MM.1S (cell line): ENCODE measurements around the gene ADPRH.

Source experiments
- DNase-seq: peaks from one replicate; pipeline ENCODE4 v3.0.0-alpha.2; 2015
- H2AFZ ChIP-seq: fragments of 300-600 bp; sonication (generic); 2 replicates; pipeline ENCODE4 v1.6.0; 2016; ENCODE audit warnings: antibody characterized with exemption, low read length
- H3F3A ChIP-seq: fragments of 300-600 bp; sonication (generic); 2 replicates; pipeline ENCODE4 v1.6.1; 2016; ENCODE audit warnings: mild to moderate bottlenecking, antibody characterized with exemption, low read length, moderate library complexity, mixed read lengths; ENCODE audit not compliant: insufficient read depth
- H3K27ac ChIP-seq: fragments of 300-600 bp; sonication (generic); 2 replicates; pipeline ENCODE4 v1.5.1; 2016; ENCODE audit warnings: mild to moderate bottlenecking, low read length
- H3K27me3 ChIP-seq: fragments of 300-600 bp; sonication (generic); replicated peaks from 2 replicates; pipeline ENCODE4 v1.6.0; 2016; ENCODE audit warnings: low read length; ENCODE audit not compliant: insufficient read depth
- H3K36me3 ChIP-seq: fragments of 300-600 bp; sonication (generic); replicated peaks from 2 replicates; pipeline ENCODE4 v1.6.1; 2016; ENCODE audit warnings: mild to moderate bottlenecking, low read length, mixed read lengths; ENCODE audit not compliant: insufficient read depth
- H3K4me1 ChIP-seq: fragments of 300-600 bp; sonication (generic); 2 replicates; pipeline ENCODE4 v1.6.1; 2016; ENCODE audit warnings: low read length, mixed read lengths
- H3K4me2 ChIP-seq: fragments of 300-600 bp; sonication (generic); 2 replicates; pipeline ENCODE4 v1.6.0; 2016; ENCODE audit warnings: low read depth, low read length
- H3K4me3 ChIP-seq: fragments of 300-600 bp; sonication (generic); 2 replicates; pipeline ENCODE4 v1.5.1; 2016; ENCODE audit warnings: low read length, mixed read lengths
- H3K79me2 ChIP-seq: fragments of 300-600 bp; sonication (generic); 2 replicates; pipeline ENCODE4 v1.6.1; 2016; ENCODE audit warnings: mixed run types, low read length, mixed read lengths
- H3K9ac ChIP-seq: fragments of 300-600 bp; sonication (generic); 2 replicates; pipeline ENCODE4 v1.6.1; 2016; ENCODE audit warnings: low read length, mixed read lengths
- H3K9me2 ChIP-seq: fragments of 300-600 bp; sonication (generic); replicated peaks from 2 replicates; pipeline ENCODE4 v1.6.1; 2016; ENCODE audit warnings: mild to moderate bottlenecking, low read length, mixed read lengths; ENCODE audit not compliant: insufficient read depth
- H3K9me3 ChIP-seq: fragments of 300-600 bp; sonication (generic); replicated peaks from 2 replicates; pipeline ENCODE4 v1.6.1; 2016; ENCODE audit warnings: mild to moderate bottlenecking, low read length, mixed read lengths; ENCODE audit not compliant: insufficient read depth
- H4K20me1 ChIP-seq: fragments of 300-600 bp; sonication (generic); 2 replicates; pipeline ENCODE4 v1.6.1; 2016; ENCODE audit warnings: mild to moderate bottlenecking, low read length, moderate library complexity, mixed read lengths; ENCODE audit not compliant: insufficient read depth
- CTCF ChIP-seq: fragments of 300-600 bp; sonication (generic); IDR thresholded peaks from 2 replicates; pipeline ENCODE4 v1.5.1; 2016; ENCODE audit warnings: antibody characterized with exemption, low read length, mixed read lengths
- EZH2 ChIP-seq: fragments of 300-600 bp; sonication (generic); optimal IDR thresholded peaks from 2 replicates; pipeline ENCODE3; 2017; ENCODE audit warnings: low read depth, mild to moderate bottlenecking, antibody characterized with exemption, low read length, mixed read lengths
- EZH2phosphoT487 ChIP-seq: fragments of 300-600 bp; sonication (generic); IDR thresholded peaks from 2 replicates; pipeline ENCODE4 v1.6.1; 2018; ENCODE audit warnings: antibody characterized with exemption, low read length

The ADPRH gene

GRCh38 chr3:119586733-119587172 is 7.5 kb downstream of the ADPRH start:
- Histone ChIP-seq H3K27ac (no peak overlapping the region), H3K27me3 (no peaks in the 10 kb centered on the region), H3K9me2 (no peaks in the 10 kb centered on the region), H3K4me1 (peaks cover 11% of the 10 kb centered on the region; the same call in 1 of the 2 replicates), H3K36me3 (no peaks in the 10 kb centered on the region), H3F3A (no peaks in the 10 kb centered on the region), H2AFZ (no peak overlapping the region), H3K79me2 (no peaks in the 10 kb centered on the region), H4K20me1 (no peaks in the 10 kb centered on the region), H3K9ac (no peak overlapping the region), H3K4me2 (no peak overlapping the region), H3K9me3 (no peaks in the 10 kb centered on the region), H3K4me3 (no peak overlapping the region)
- TF ChIP-seq CTCF = no peak
- no peak for TF ChIP-seq EZH2phosphoT487
- TF ChIP-seq EZH2 = no peak
- no peak for DNase-seq

- Histone ChIP-seq H3F3A (no peaks in the 10 kb centered on the region), H3K79me2 (no peaks in the 10 kb centered on the region), H3K4me3 (no peak overlapping the region), H3K36me3 (no peaks in the 10 kb centered on the region), H3K4me2 (no peak overlapping the region), H2AFZ (no peak overlapping the region), H3K27me3 (no peaks in the 10 kb centered on the region), H3K4me1 (peaks cover 11% of the 10 kb centered on the region; the same call in 1 of the 2 replicates), H3K27ac (no peak overlapping the region), H3K9me3 (no peaks in the 10 kb centered on the region), H4K20me1 (no peaks in the 10 kb centered on the region), H3K9me2 (no peaks in the 10 kb centered on the region), H3K9ac (no peak overlapping the region)
- TF ChIP-seq CTCF (no peak), EZH2phosphoT487 (no peak), EZH2 (no peak)
- no peak for DNase-seq
These were observed 8.8 kb downstream of the ADPRH start for GRCh38 chr3:119588112-119588511.

- no peak overlapping the region for H3K27ac ChIP-seq
- H3K4me2 ChIP-seq = no peak overlapping the region
- no peaks in the 10 kb centered on the region for H4K20me1 ChIP-seq
- no peak for DNase-seq
- H3K9me2 ChIP-seq = no peaks in the 10 kb centered on the region
- H3K79me2 ChIP-seq = no peaks in the 10 kb centered on the region
- no peaks in the 10 kb centered on the region for H3F3A ChIP-seq
- no peaks in the 10 kb centered on the region for H3K36me3 ChIP-seq
- no peaks in the 10 kb centered on the region for H3K9me3 ChIP-seq
- no peak overlapping the region for H3K4me3 ChIP-seq
- no peak overlapping the region for H2AFZ ChIP-seq
- H3K4me1 ChIP-seq = peaks cover 11% of the 10 kb centered on the region; the same call in 1 of the 2 replicates
- H3K9ac ChIP-seq = no peak overlapping the region
- TF ChIP-seq EZH2phosphoT487 (no peak), CTCF (no peak), EZH2 (no peak)
- H3K27me3 ChIP-seq = no peaks in the 10 kb centered on the region
These were observed 9.9 kb downstream of the ADPRH start for GRCh38 chr3:119589102-119589773.
